Parathyroid adenoma (tissue), 2 donors: ENCODE measurements around the gene PCDHGB1.
"Not testable (repeated sequence)": the region's sequence is repeated elsewhere in the genome, so short reads cannot be mapped to it uniquely, and the experiment has no call there.

Experiments
- H2AFZ ChIP-seq: fragments of 300-600 bp; sonication (generic); one replicate; pipeline ENCODE4 v1.7.0; 2017; ENCODE audit warnings: antibody characterized with exemption, mild to moderate bottlenecking
- H3K27ac ChIP-seq: fragments of 300-600 bp; sonication (generic); one replicate; pipeline ENCODE4 v1.7.0; 2017
- H3K27me3 ChIP-seq: fragments of 300-600 bp; sonication (generic); one replicate; pipeline ENCODE4 v1.7.0; 2017; ENCODE audit warnings: low read length; ENCODE audit not compliant: control insufficient read depth, insufficient read depth
- H3K36me3 ChIP-seq: fragments of 300-600 bp; sonication (generic); one replicate; pipeline ENCODE4 v1.7.0; 2017; ENCODE audit warnings: low read length; ENCODE audit not compliant: control insufficient read depth, insufficient read depth
- H3K4me1 ChIP-seq: fragments of 300-600 bp; sonication (generic); one replicate; pipeline ENCODE4 v1.7.0; 2017; ENCODE audit warnings: control low read depth
- H3K4me2 ChIP-seq: fragments of 300-600 bp; sonication (generic); one replicate; pipeline ENCODE4 v1.7.0; 2017; ENCODE audit warnings: low read length
- H3K4me3 ChIP-seq: fragments of 300-600 bp; sonication (generic); one replicate; pipeline ENCODE4 v1.7.0; 2017; ENCODE audit warnings: low read depth, low read length
- H3K79me2 ChIP-seq: fragments of 300-600 bp; sonication (generic); one replicate; pipeline ENCODE4 v1.7.0; 2017; ENCODE audit warnings: control low read depth
- H3K9ac ChIP-seq: fragments of 300-600 bp; sonication (generic); one replicate; pipeline ENCODE4 v1.7.0; 2017; ENCODE audit warnings: mild to moderate bottlenecking
- H3K9me3 ChIP-seq: fragments of 300-600 bp; sonication (generic); one replicate; pipeline ENCODE4 v1.7.0; 2017; ENCODE audit warnings: low read length; ENCODE audit not compliant: control insufficient read depth
- CTCF ChIP-seq: fragments of 300-600 bp; sonication (generic); IDR thresholded peaks from one replicate; pipeline ENCODE4 v1.7.0; 2017; ENCODE audit warnings: antibody characterized with exemption, mild to moderate bottlenecking
- donor health status: primary hyperparathyroidism.

The PCDHGB1 gene

GRCh38 chr5:141387557-141388311 is 37.8 kb downstream of the PCDHGB1 start, which contains the start of gene PCDHGB4:
Gene PCDHGB4, plus strand, starts transcription at chr5:141387698. Its CDS starts 187 bp downstream, at chr5:141387885.
- not testable (repeated sequence) for H3K27ac ChIP-seq, H3K4me2 ChIP-seq, H3K27me3 ChIP-seq, H3K9me3 ChIP-seq, H3K79me2 ChIP-seq, H2AFZ ChIP-seq, H3K4me3 ChIP-seq, H3K4me1 ChIP-seq, H3K36me3 ChIP-seq, H3K9ac ChIP-seq
- TF ChIP-seq CTCF, result peak; percentile 43

- TF ChIP-seq CTCF, result no peak
- H3K9ac ChIP-seq, result no peak overlapping the region
- H3K9me3 ChIP-seq, result no peaks in the 10 kb centered on the region
- no peaks in the 10 kb centered on the region for H3K4me1 ChIP-seq
- no peaks in the 10 kb centered on the region for H3K27me3 ChIP-seq
- no peaks in the 10 kb centered on the region for H3K79me2 ChIP-seq
- H3K36me3 ChIP-seq, result peaks cover 3% of the 10 kb centered on the region
- no peak overlapping the region for H3K27ac ChIP-seq
- H3K4me3 ChIP-seq, result no peak overlapping the region
- no peak overlapping the region for H2AFZ ChIP-seq
- H3K4me2 ChIP-seq, result no peak overlapping the region
Observed at GRCh38 chr5:141388661-141389060, 38.8 kb downstream of the PCDHGB1 start.

GRCh38 chr5:141389153-141390042 is 39.5 kb downstream of the PCDHGB1 start:
- no peak overlapping the region for H3K9ac ChIP-seq
- no peaks in the 10 kb centered on the region for H3K9me3 ChIP-seq
- peaks cover 3% of the 10 kb centered on the region for H3K36me3 ChIP-seq
- TF ChIP-seq CTCF, result no peak
- H2AFZ ChIP-seq, result no peak overlapping the region
- no peak overlapping the region for H3K27ac ChIP-seq
- no peak overlapping the region for H3K4me2 ChIP-seq
- no peak overlapping the region for H3K4me3 ChIP-seq
- H3K4me1 ChIP-seq, result no peaks in the 10 kb centered on the region
- H3K27me3 ChIP-seq, result no peaks in the 10 kb centered on the region
- H3K79me2 ChIP-seq, result no peaks in the 10 kb centered on the region

- Histone ChIP-seq H3K36me3 (peaks cover 3% of the 10 kb centered on the region), H3K4me3 (no peak within 1 kb of the TSS), H3K9me3 (no peaks in the 10 kb centered on the region), H2AFZ (no peak within 1 kb of the TSS), H3K4me2 (no peak within 1 kb of the TSS), H3K27me3 (no peaks in the 10 kb centered on the region), H3K9ac (no peak within 1 kb of the TSS), H3K4me1 (no peaks in the 10 kb centered on the region), H3K27ac (no peak within 1 kb of the TSS), H3K79me2 (no peaks in the 10 kb centered on the region)
- TF ChIP-seq CTCF, result no peak
Observed at GRCh38 chr5:141392429-141393198, 42.7 kb downstream of the PCDHGB1 start, which contains the start of gene PCDHGA8. Gene PCDHGA8, plus strand, starts transcription at chr5:141392633. Its CDS starts 181 bp downstream, at chr5:141392814.
